Caki2 (cell line): ENCODE results near the gene VASH2. TPM values are rescaled to one million over a fixed set of nuclear protein-coding genes. Genes with fewer than 3 reads are reported as not detected.
"Not testable (repeated sequence)": the region's sequence is repeated elsewhere in the genome, so short reads cannot be mapped to it uniquely, and the experiment has no call there.

ENCODE experiments used
- DNase-seq: peaks from one replicate; pipeline ENCODE4 v3.0.0-alpha.2; 2015; ENCODE audit warnings: low read depth
- in situ Hi-C: cut with HindIII; loops from 2 replicates; pipeline ENCODE4 v1.10.0; 2016; ENCODE audit warnings: low sequenced_read_pairs, low pct_unique_long_range_greater_than_20kb, mixed read lengths
- total RNA-seq: library from RNA; depleted of rRNA; stranded (reverse); fragments of >200 nt; shearing (Covaris generic); gene quantifications from 2 replicates; pipeline ENCODE4 v1.2.3, GENCODE V29; 2014; ENCODE audit warnings: low replicate concordance

Gene VASH2
- total RNA-seq, 1 experiment from 2014 or later, result 0.74 TPM

- in situ Hi-C loops, result no loop called here
- no peak for DNase-seq
Measured at GRCh38 chr1:212973899-212974298, 23.6 kb downstream of the VASH2 start.

GRCh38 chr1:212974711-212975110, 24.4 kb downstream of the VASH2 start:
- in situ Hi-C loops, result no loop called here
- DNase-seq, result no peak

GRCh38 chr1:212975111-212975918, 25.0 kb downstream of the VASH2 start:
- no peak for DNase-seq
- in situ Hi-C loops, result no loop called here

GRCh38 chr1:212976586-212976985, 26.2 kb downstream of the VASH2 start:
- in situ Hi-C loops, result no loop called here
- DNase-seq, result no peak

- DNase-seq, result no peak
- in situ Hi-C loops, result no loop called here
Measured at GRCh38 chr1:212977781-212978645, 27.7 kb downstream of the VASH2 start.

- no peak for DNase-seq
- in situ Hi-C loops, result no loop called here
Measured at GRCh38 chr1:212979340-212980122, 29.2 kb downstream of the VASH2 start.

GRCh38 chr1:212980123-212980785, 29.9 kb downstream of the VASH2 start:
- DNase-seq, result no peak
- in situ Hi-C loops, result no loop called here

- in situ Hi-C loops, result no loop called here
- no peak for DNase-seq
Measured at GRCh38 chr1:212981025-212981495, 30.7 kb downstream of the VASH2 start.

- no peak for DNase-seq
- in situ Hi-C loops, result no loop called here
Measured at GRCh38 chr1:212981571-212982328, 31.4 kb downstream of the VASH2 start.

GRCh38 chr1:212982430-212983152, 32.2 kb downstream of the VASH2 start:
- DNase-seq, result no peak
- in situ Hi-C loops, result no loop called here

- no peak for DNase-seq
- in situ Hi-C loops, result no loop called here
Measured at GRCh38 chr1:212983482-212983881, 33.1 kb downstream of the VASH2 start.

- in situ Hi-C loops, result no loop called here
- DNase-seq, result no peak
Measured at GRCh38 chr1:212984522-212985291, 34.4 kb downstream of the VASH2 start.

GRCh38 chr1:212986551-212986950, 36.2 kb downstream of the VASH2 start:
- in situ Hi-C loops, result no loop called here
- DNase-seq, result no peak

GRCh38 chr1:212987702-212988322, 37.5 kb downstream of the VASH2 start:
- no peak for DNase-seq
- in situ Hi-C loops, result no loop called here

GRCh38 chr1:212990276-212990675, 39.9 kb downstream of the VASH2 start:
- in situ Hi-C loops, result no loop called here
- DNase-seq, result no peak

GRCh38 chr1:212993960-212994359, 43.6 kb downstream of the VASH2 start:
- DNase-seq, in situ Hi-C loops: not testable (repeated sequence)
